HG03095 (cell line): ENCODE measurements around the gene FBN2.

Source experiments
- ATAC-seq: cut with Tn5 transposase; IDR thresholded peaks from one replicate; pipeline ENCODE4 v1.9.1; 2021; ENCODE audit warnings: moderate library complexity; ENCODE audit not compliant: unreplicated experiment

FBN2 gene

GRCh38 chr5:128216860-128217531, 321.0 kb downstream of the FBN2 start:
- ATAC-seq = no peak

DNA sequence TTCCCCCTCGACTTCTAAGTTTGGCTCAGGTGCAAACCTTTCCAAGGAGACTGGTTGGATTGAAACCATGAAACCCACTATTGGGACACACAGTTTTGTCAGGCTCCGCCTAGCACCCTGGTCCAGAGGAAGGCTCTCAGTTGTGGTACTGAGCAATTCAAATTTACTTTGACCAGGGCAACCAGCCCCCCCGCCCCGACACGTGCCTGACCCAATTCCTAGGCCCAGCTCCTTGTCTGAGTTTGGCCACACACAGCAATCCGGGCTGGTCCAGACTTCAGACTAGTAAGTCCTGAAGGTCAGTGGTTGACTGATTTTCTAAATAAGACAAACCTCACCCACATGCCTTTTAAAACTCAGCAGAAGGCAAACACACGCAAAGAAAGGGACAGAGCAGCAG, 321.8 kb downstream of the FBN2 start:
- ATAC-seq = no peak

GRCh38 chr5:128213833-128214232, 324.2 kb downstream of the FBN2 start:
- no peak for ATAC-seq

GRCh38 chr5:128213340-128213739, 324.7 kb downstream of the FBN2 start:
- no peak for ATAC-seq

DNA sequence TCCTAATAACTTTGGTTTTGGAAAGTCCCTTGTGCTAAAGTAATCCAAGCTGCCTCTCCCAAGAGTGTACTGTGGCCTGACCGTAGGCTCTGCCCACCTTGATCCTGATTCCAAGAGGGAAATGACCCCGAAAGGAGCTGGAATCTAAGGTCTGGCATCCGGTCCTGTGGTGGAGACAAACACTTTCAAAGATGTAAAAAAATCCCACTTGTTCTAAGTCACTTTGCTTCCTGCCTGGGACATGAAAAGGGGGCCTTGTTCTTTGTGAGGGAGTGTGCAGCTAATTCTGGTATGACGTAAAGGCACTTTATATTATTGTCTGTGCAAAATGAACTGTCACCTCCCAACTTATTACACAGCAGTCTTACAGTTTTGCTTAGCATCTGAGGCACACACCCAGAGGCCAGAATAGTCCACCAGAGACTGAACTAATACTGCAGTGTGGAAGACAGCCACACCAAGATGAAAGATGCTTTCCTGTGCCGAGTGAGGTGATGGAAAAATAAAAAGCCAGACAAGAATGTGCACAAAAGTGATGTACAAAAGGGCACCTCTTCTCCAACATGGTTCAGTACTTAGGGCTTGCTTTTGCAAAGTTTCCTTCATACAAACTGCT, 325.7 kb downstream of the FBN2 start:
- no peak for ATAC-seq

DNA sequence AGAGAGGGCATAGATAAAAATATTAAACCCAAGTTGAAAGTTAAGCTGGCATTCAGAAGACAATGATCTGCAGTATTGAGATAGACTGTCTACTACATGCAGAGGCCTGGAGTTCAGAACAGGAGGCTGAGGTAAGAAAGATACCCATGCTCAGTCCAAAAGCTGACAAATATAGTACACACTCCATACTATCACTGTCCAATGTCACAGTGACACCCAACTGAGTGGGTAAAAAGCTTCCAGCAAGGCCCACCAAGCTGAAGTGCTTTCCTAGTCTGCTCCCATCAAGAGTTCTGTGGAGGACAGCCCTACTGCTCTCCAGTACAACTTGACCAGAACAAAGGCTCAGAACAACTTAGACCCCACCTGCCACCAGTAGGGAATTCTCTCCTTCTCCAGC, 329.6 kb downstream of the FBN2 start:
- no peak for ATAC-seq
